K562 (cell line): ENCODE measurements around the gene GNAS-AS1. TPM values are rescaled to one million over a fixed set of nuclear protein-coding genes. Genes with fewer than 3 reads are reported as not detected.

Source experiments
- ATAC-seq: fragments of 200-7000 bp; cut with Tn5 transposase; 3 replicates; pipeline ENCODE4 v1.9.1; 2020; ENCODE audit warnings: moderate library complexity
- BruUV-seq: library from RNA; stranded (reverse); fragments of 400-500 nt; replicated peaks from 2 replicates; lab custom pipeline; 2021; lab: Mats Ljungman, UMichigan
- CTCF ChIA-PET: fragments of 300-600 bp; formaldehyde crosslinking; extraction: SDS; loops from one replicate; lab custom pipeline; 2021; ENCODE audit warnings: low intra/inter-chr PET ratio; lab: Yijun Ruan, JAX
- POLR2A ChIA-PET: fragments of 300-600, 350-650 bp; sonication (Branson Sonifier 250); formaldehyde crosslinking; extraction: SDS; loops from one replicate; lab custom pipeline; 2021; ENCODE audit warnings: antibody characterized with exemption, inconsistent platforms; lab: Yijun Ruan, JAX
- DNase-seq, 4 experiments: peaks; one replicate each; pipeline versions ENCODE4 v3.0.0 to v3.0.0-alpha.2; 2011 to 2018; ENCODE audit warnings: low spot score in 3 of 4, mixed read lengths in 3 of 4; ENCODE audit errors: extremely low read depth in 1 of 4
- FAIRE-seq: peaks from 2 replicates; lab custom pipeline; 2011; peaks lifted over from hg19 to GRCh38; lab: Jason Lieb, UNC
- H2AFZ ChIP-seq: 2 replicates; pipeline ENCODE4 v1.6.0; 2011; ENCODE audit warnings: low read depth, low read length, control low read depth, inconsistent platforms
- H3K27ac ChIP-seq: fragments of 200-600 bp; 3 replicates; pipeline ENCODE4 v1.8.0; 2011; ENCODE audit warnings: low read depth, mild to moderate bottlenecking, control low read depth, inconsistent platforms, low read length, moderate library complexity, mixed read lengths; ENCODE audit errors: extremely low read depth
- H3K27me3 ChIP-seq, 2 experiments: fragments of 300-600 bp in 1 of 2; 2 replicates in 1 of 2; 3 replicates in 1 of 2; pipeline versions ENCODE4 v1.6.0 to v1.8.0; 2011; ENCODE audit warnings: inconsistent platforms in 2 of 2, low read length in 2 of 2, mild to moderate bottlenecking in 1 of 2, mixed read lengths in 1 of 2, moderate library complexity in 1 of 2; ENCODE audit not compliant: control insufficient read depth in 2 of 2, insufficient read depth in 2 of 2
- H3K36me3 ChIP-seq: fragments of 300-600 bp; 3 replicates; pipeline ENCODE4 v1.8.0; 2011; ENCODE audit warnings: mild to moderate bottlenecking, low read length, inconsistent platforms; ENCODE audit not compliant: control insufficient read depth, insufficient read depth
- H3K4me1 ChIP-seq, 2 experiments: fragments of 200-600 bp in 1 of 2; replicated peaks in 1 of 2; 2 replicates in 1 of 2; 3 replicates in 1 of 2; pipeline versions ENCODE4 v1.5.1 to v1.8.0; 2011; ENCODE audit warnings: inconsistent platforms in 2 of 2, low read length in 2 of 2, mild to moderate bottlenecking in 1 of 2, mixed read lengths in 1 of 2, moderate library complexity in 1 of 2; ENCODE audit not compliant: control insufficient read depth in 2 of 2, insufficient read depth in 2 of 2
- H3K4me2 ChIP-seq: 2 replicates; pipeline ENCODE4 v1.6.1; 2011; ENCODE audit warnings: low read length, control low read depth, inconsistent platforms, mixed read lengths; ENCODE audit not compliant: insufficient read depth
- H3K4me3 ChIP-seq: fragments of 200-600 bp; sonication (generic), shearing (Covaris generic); 2 replicates; pipeline ENCODE4 v1.5.1; 2016; ENCODE audit warnings: control low read depth, inconsistent platforms
- H3K79me2 ChIP-seq: fragments of 200-600 bp; 3 replicates; pipeline ENCODE4 v1.8.0; 2011; ENCODE audit warnings: low read length, inconsistent platforms; ENCODE audit not compliant: control insufficient read depth, insufficient read depth
- H3K9ac ChIP-seq, 2 experiments: 2 replicates each; pipeline versions ENCODE4 v1.6.0 to v1.6.1; 2011; ENCODE audit warnings: low read depth in 2 of 2, low read length in 2 of 2, control low read depth in 1 of 2, inconsistent platforms in 1 of 2, mild to moderate bottlenecking in 1 of 2, mixed read lengths in 1 of 2; ENCODE audit not compliant: insufficient read depth in 1 of 2
- H3K9me1 ChIP-seq: one replicate; pipeline ENCODE4 v1.6.0; 2011; ENCODE audit warnings: inconsistent platforms, mild to moderate bottlenecking, low read length, moderate library complexity; ENCODE audit not compliant: control insufficient read depth, insufficient read depth
- H3K9me3 ChIP-seq: replicated peaks from 2 replicates; pipeline ENCODE4 v1.5.1; 2011; ENCODE audit warnings: low read depth, low read length, inconsistent platforms; ENCODE audit not compliant: control insufficient read depth, insufficient read depth
- H4K20me1 ChIP-seq: replicated peaks from 2 replicates; pipeline ENCODE4 v1.6.1; 2011; ENCODE audit warnings: low read length, inconsistent platforms, mixed read lengths; ENCODE audit not compliant: control insufficient read depth, insufficient read depth
- ARHGAP35 ChIP-seq: fragments of 450-650 bp; IDR thresholded peaks from 2 replicates; pipeline ENCODE4 v1.6.1; 2018; ENCODE audit not compliant: partially characterized antibody
- CGGBP1 ChIP-seq: fragments of 250-450 bp; sonication (Bioruptor Pico); IDR thresholded peaks from 2 replicates; pipeline ENCODE4 v1.9.0; 2021; ENCODE audit warnings: mild to moderate bottlenecking
- CSDE1 ChIP-seq, 2 experiments: fragments of 450-650 bp; IDR thresholded peaks; 2 replicates each; pipeline ENCODE4 v1.6.1; 2016; ENCODE audit warnings: mild to moderate bottlenecking in 1 of 2
- EGR1 ChIP-seq: fragments of 450-650 bp; conservative IDR thresholded peaks from 2 replicates; pipeline ENCODE4 v1.6.1; 2017; ENCODE audit warnings: mild to moderate bottlenecking
- ILK ChIP-seq: fragments of 450-650 bp; IDR thresholded peaks from 2 replicates; pipeline ENCODE4 v1.6.1; 2016; ENCODE audit warnings: missing genetic modification characterization, low read depth, mild to moderate bottlenecking, missing compliant biosample characterization, moderate library complexity, borderline replicate concordance
- KHSRP ChIP-seq: fragments of 450-650 bp; IDR thresholded peaks from 2 replicates; pipeline ENCODE4 v1.6.1; 2017
- MEF2A ChIP-seq: IDR thresholded peaks from 2 replicates; pipeline ENCODE4 v1.6.1; 2011; ENCODE audit warnings: low read depth, mild to moderate bottlenecking, low read length, moderate library complexity; ENCODE audit not compliant: control insufficient read depth
- PREB ChIP-seq: sonication (generic); formaldehyde crosslinking; IDR thresholded peaks from 2 replicates; pipeline ENCODE4 v1.8.1; 2023; ENCODE audit warnings: mild to moderate bottlenecking, missing genetic modification reagents
- RBBP5 ChIP-seq: fragments of 200-600 bp; sonication (generic); IDR thresholded peaks from 2 replicates; pipeline ENCODE4 v1.6.1; 2012; ENCODE audit warnings: borderline replicate concordance, mild to moderate bottlenecking, low read length, control low read depth, inconsistent platforms; ENCODE audit not compliant: insufficient read depth, poor library complexity, severe bottlenecking
- TAF1 ChIP-seq: IDR thresholded peaks from 2 replicates; pipeline ENCODE4 v1.6.1; 2011; ENCODE audit warnings: mild to moderate bottlenecking, low read length, moderate library complexity; ENCODE audit not compliant: insufficient read depth, control insufficient read depth, severe bottlenecking; ENCODE audit errors: extremely low read depth
- TGIF2 ChIP-seq: sonication (generic); formaldehyde crosslinking; IDR thresholded peaks from 2 replicates; pipeline ENCODE4 v1.8.1; 2022; ENCODE audit warnings: mild to moderate bottlenecking, missing genetic modification reagents, moderate library complexity
- YBX1 ChIP-seq: fragments of 450-650 bp; IDR thresholded peaks from 2 replicates; pipeline ENCODE4 v1.7.1; 2016; ENCODE audit warnings: mild to moderate bottlenecking
- ZBTB7A ChIP-seq: IDR thresholded peaks from 2 replicates; pipeline ENCODE4 v1.6.1; 2011; ENCODE audit warnings: low read depth, mild to moderate bottlenecking, low read length, moderate library complexity, borderline replicate concordance; ENCODE audit not compliant: control insufficient read depth
- ZNF589 ChIP-seq: fragments of 200-800 bp; sonication (Bioruptor generic); IDR thresholded peaks from 2 replicates; pipeline ENCODE4 v1.6.1; 2016; ENCODE audit warnings: low read depth, missing genetic modification characterization, missing compliant biosample characterization
- WGBS: fragments of 100-300 bp; shearing (Covaris generic); methylation state at CpG from one replicate; pipeline ENCODE4 v1.1.6; 2016; ENCODE audit warnings: low coverage, mixed read lengths; ENCODE audit not compliant: insufficient coverage; ENCODE audit errors: missing lambda C conversion rate; 5-methylcytosine and 5-hydroxymethylcytosine counted together
- in situ Hi-C: fragments of 300-500 bp; cut with MboI; formaldehyde crosslinking; loops from 4 replicates; pipeline ENCODE4 v1.15.0; 2018; ENCODE audit warnings: inconsistent platforms, mixed read lengths
- intact Hi-C: fragments of 100-400 bp; cut with micrococcal nuclease; formaldehyde crosslinking; loops from 2 replicates; pipeline ENCODE4 v1.14.2; 2022
- polyA plus RNA-seq, 8 experiments: library from polyadenylated mRNA; depleted of rRNA in 4 of 8; stranded (reverse) in 5 of 8; unstranded in 3 of 8; fragments of >200 nt; fragmentation: Nextera tagmentation in 2 of 8; fragmentation: Illumina TruSeq in 1 of 8; extraction: Ambion mirVana in 2 of 8; extraction: Trizol in 1 of 8; gene quantifications; 2 replicates each; pipeline versions ENCODE4 v1.2.1 to v1.2.3, GENCODE V29; 2011 to 2014; ENCODE audit warnings: inconsistent platforms in 1 of 8, missing spikeins in 1 of 8
- total RNA-seq, 7 experiments: library from RNA; depleted of rRNA in 6 of 7; stranded (reverse); fragments of >200 nt in 6 of 7; fragmentation: Illumina TruSeq in 2 of 7; extraction: Trizol in 2 of 7; gene quantifications; 2 replicates each; pipeline versions ENCODE4 v1.2.1 to v1.2.3, GENCODE V29; 2011 to 2021; ENCODE audit warnings: low replicate concordance in 1 of 7
- TF ChIP-seq, protein P1 (sequence below): sonication (generic); formaldehyde crosslinking; IDR thresholded peaks from 2 replicates; pipeline ENCODE4 v1.8.0; 2022; ENCODE audit warnings: mild to moderate bottlenecking, missing genetic modification reagents

The GNAS-AS1 gene
- total and polyA plus RNA-seq, 9 of the 15 experiments (the other 6 are each of a cell fraction or from before 2014, with no cell fraction given), result 0.04 to 2.5 (median 0.25) TPM

DNA sequence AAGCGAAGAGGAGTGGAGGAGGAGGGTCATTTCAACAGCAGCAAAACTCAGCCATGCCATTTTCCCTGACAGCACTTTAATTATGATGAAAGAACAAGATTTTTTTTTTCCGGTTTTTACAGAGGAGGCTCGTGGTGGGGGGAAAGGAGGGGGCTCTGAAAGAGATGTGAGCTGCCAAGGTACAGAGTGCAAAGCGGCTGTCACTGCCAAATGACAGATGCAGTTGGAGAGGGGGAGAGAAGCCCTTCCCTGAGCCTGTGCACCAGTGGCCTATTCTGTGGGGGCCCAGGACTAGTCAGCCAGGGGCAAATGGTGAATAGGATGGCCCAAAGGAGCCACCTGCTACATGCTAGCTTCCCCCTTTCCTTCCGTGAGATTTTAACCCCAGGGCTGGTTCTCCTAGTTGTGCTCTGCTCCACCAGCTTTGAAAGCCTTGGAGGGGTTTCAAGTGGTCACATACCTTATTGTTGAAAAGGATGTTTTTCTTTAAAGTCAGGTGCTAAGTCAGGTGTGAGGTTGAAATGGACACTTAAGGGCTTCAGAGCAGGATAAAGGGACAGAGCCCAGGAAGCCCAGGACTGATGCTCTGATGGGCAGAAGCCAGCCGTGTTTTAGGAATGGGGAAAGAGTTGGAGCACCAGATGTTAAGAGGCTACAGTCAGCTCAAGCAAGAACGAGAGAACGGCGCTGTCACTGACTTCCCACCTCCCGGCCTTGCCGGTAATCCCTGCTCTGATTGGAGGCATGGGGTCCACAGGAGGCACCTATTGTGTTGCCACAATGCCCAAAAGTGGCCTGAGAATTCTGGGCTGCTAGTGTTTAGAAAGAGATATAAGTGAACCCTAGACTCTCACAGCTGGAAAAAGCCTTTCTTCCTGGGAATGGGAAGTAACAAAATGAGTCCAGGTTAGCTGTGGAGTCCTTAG is 26.6 kb upstream of the GNAS-AS1 start:
- Histone ChIP-seq H3K36me3 (no peaks in the 10 kb centered on the region), H2AFZ (peak overlapping the region; percentile 47), H3K27me3 (no peaks in the 10 kb centered on the region), H3K9me3 (no peaks in the 10 kb centered on the region), H4K20me1 (no peaks in the 10 kb centered on the region), H3K79me2 (no peaks in the 10 kb centered on the region), H3K9ac (no peak overlapping the region), H3K27ac (no peak overlapping the region), H3K4me1 (peaks cover 4 to 8% of the 10 kb centered on the region in 2 experiments; a peak in 3 of 5 replicates), H3K4me3 (no peak overlapping the region), H3K4me2 (no peak overlapping the region; the same call in 1 of the 2 replicates), H3K9me1 (no peaks in the 10 kb centered on the region)
- no peak for DNase-seq
- 34% methylated on average over 11 of the region's 11 CpGs for WGBS
- no peak for FAIRE-seq
- ChIA-PET CTCF (no interaction called here), POLR2A (interaction anchor here (1.0 to 1.5 kb wide), 2 partner anchors 12 to 13 kb away, joined by 4 read pairs; no protein-coding TSS in a partner anchor)
- intact Hi-C loops, result no loop called here
- no peak for ATAC-seq
- in situ Hi-C loops, result no loop called here
- no TSS peak for BruUV-seq
- no peak for TF ChIP-seq TAF1
- TF ChIP-seq CGGBP1 (CRISPR knock-in tag), result no peak
- TF ChIP-seq, protein P1, sequence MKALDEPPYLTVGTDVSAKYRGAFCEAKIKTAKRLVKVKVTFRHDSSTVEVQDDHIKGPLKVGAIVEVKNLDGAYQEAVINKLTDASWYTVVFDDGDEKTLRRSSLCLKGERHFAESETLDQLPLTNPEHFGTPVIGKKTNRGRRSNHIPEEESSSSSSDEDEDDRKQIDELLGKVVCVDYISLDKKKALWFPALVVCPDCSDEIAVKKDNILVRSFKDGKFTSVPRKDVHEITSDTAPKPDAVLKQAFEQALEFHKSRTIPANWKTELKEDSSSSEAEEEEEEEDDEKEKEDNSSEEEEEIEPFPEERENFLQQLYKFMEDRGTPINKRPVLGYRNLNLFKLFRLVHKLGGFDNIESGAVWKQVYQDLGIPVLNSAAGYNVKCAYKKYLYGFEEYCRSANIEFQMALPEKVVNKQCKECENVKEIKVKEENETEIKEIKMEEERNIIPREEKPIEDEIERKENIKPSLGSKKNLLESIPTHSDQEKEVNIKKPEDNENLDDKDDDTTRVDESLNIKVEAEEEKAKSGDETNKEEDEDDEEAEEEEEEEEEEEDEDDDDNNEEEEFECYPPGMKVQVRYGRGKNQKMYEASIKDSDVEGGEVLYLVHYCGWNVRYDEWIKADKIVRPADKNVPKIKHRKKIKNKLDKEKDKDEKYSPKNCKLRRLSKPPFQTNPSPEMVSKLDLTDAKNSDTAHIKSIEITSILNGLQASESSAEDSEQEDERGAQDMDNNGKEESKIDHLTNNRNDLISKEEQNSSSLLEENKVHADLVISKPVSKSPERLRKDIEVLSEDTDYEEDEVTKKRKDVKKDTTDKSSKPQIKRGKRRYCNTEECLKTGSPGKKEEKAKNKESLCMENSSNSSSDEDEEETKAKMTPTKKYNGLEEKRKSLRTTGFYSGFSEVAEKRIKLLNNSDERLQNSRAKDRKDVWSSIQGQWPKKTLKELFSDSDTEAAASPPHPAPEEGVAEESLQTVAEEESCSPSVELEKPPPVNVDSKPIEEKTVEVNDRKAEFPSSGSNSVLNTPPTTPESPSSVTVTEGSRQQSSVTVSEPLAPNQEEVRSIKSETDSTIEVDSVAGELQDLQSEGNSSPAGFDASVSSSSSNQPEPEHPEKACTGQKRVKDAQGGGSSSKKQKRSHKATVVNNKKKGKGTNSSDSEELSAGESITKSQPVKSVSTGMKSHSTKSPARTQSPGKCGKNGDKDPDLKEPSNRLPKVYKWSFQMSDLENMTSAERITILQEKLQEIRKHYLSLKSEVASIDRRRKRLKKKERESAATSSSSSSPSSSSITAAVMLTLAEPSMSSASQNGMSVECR (CRISPR knock-in tag), result no peak
- TF ChIP-seq ZNF589 (CRISPR knock-in tag), result no peak
- TF ChIP-seq MEF2A, result no peak
- no peak for TF ChIP-seq ZBTB7A
- no peak for TF ChIP-seq YBX1
- no peak for TF ChIP-seq CSDE1 (IDR thresholded peaks at IDR 0.05)
- TF ChIP-seq PREB, result no peak
- TF ChIP-seq TGIF2 (CRISPR knock-in tag), result no peak
- TF ChIP-seq RBBP5, result no peak
- no peak for TF ChIP-seq KHSRP
- no peak for TF ChIP-seq EGR1
- no peak for TF ChIP-seq ARHGAP35
- TF ChIP-seq ILK, result no peak
